ENCODE data around the gene MLX. TPM values are rescaled to one million over a fixed set of nuclear protein-coding genes. Genes with fewer than 3 reads are reported as not detected.

MLX gene
- total and polyA plus RNA-seq, 2 of the 8 experiments (the other 6 are each of a cell fraction or from before 2014, with no cell fraction given): 27.0 to 27.5 TPM

DNA sequence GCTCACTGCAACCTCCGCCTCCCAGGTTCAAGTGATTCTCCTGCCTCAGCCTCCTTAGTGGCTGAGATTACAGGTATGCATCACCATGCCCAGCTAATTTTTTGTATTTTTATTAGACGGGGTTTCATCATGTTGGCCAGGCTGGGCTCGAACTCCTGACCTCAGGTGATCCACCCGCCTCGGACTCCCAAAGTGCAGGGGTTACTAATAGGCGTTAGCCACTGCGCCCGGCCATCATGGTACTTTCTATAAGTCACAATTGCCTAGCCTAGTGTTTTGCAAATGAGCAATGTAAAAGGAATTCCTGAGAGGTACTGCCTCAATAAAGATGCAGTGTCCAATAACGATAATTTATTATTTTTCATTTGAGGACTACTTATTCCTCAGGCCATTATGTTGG is 24.5 kb downstream of the MLX start (continued):
- TF ChIP-seq, protein P1, sequence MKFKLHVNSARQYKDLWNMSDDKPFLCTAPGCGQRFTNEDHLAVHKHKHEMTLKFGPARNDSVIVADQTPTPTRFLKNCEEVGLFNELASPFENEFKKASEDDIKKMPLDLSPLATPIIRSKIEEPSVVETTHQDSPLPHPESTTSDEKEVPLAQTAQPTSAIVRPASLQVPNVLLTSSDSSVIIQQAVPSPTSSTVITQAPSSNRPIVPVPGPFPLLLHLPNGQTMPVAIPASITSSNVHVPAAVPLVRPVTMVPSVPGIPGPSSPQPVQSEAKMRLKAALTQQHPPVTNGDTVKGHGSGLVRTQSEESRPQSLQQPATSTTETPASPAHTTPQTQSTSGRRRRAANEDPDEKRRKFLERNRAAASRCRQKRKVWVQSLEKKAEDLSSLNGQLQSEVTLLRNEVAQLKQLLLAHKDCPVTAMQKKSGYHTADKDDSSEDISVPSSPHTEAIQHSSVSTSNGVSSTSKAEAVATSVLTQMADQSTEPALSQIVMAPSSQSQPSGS (IDR thresholded peaks at IDR 0.05; ENCODE audit: low read length): no peak
- no peak for TF ChIP-seq CEBPB (IDR thresholded peaks at IDR 0.05; ENCODE audit: low read depth, low read length)
